ENCODE data around the gene TRMT11. TPM values are rescaled to one million over a fixed set of nuclear protein-coding genes. Genes with fewer than 3 reads are reported as not detected.

Gene TRMT11
- total and polyA plus RNA-seq, 2 of the 8 experiments (the other 6 are each of a cell fraction or from before 2014, with no cell fraction given) = 19.7 to 32.4 TPM

- TF ChIP-seq EGR1 (IDR thresholded peaks at IDR 0.05; ENCODE audit: borderline replicate concordance, low read depth, low read length) = no peak
These were observed 31.5 kb upstream of the TRMT11 start (continued) for GRCh38 chr6:125954735-125955339.
